Loucy (cell line): Measurements from ENCODE around the gene CRB3.

Experiments
- CTCF ChIP-seq: fragments of 200-600 bp; sonication (generic); conservative IDR thresholded peaks from 2 replicates; pipeline ENCODE4 v1.5.1; 2014; ENCODE audit warnings: mild to moderate bottlenecking, antibody characterized with exemption, low read length
- EZH2phosphoT487 ChIP-seq: fragments of 200-600 bp; IDR thresholded peaks from 2 replicates; pipeline ENCODE4 v1.6.1; 2018; ENCODE audit warnings: antibody characterized with exemption, mild to moderate bottlenecking, moderate library complexity, borderline replicate concordance

DNA sequence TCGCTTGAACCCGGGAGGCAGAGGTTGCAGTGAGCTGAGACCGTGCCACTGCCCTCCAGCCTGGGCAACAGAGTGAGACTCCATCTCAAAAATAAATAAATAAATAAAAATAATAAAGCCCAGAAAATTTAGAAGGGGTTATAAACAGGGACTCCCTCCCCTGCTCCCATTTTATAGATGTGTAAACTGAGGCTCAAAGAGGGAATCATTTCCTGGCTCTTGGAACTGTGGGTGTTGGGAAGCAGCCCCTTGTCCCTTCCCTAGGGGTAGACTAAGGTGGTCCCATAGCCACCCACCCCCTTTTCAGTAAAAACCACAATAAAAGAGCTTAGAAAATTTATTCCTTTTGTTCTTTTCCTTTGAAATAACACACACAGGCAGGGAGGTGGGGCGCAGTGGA, 24.3 kb upstream of the CRB3 start:
- TF ChIP-seq CTCF (no peak), EZH2phosphoT487 (no peak)
